Gastrocnemius medialis (tissue), 4 donors: ENCODE measurements around the gene RPS15. TPM values are rescaled to one million over a fixed set of nuclear protein-coding genes. Genes with fewer than 3 reads are reported as not detected.
A peak's percentile ranks its signal among the peaks of the same experiment; 100 is the strongest.

Experiments used
- ATAC-seq, 2 donors: fragments of 150-250 bp; one replicate each; pipeline ENCODE4 v1.9.1; 2016
- DNase-seq, 2 donors: peaks; one replicate each; pipeline ENCODE4 v3.0.0-alpha.2; 2019
- H3K27ac ChIP-seq, 4 donors: fragments of 200-600 bp; sonication (generic); 1 replicate in 1 of 4; 2 replicates in 3 of 4; pipeline ENCODE4 v1.5.1; 2016 to 2018; ENCODE audit warnings: mild to moderate bottlenecking in 2 of 4, moderate library complexity in 1 of 4
- H3K27me3 ChIP-seq, 3 donors: fragments of 200-600 bp; sonication (generic) in 2 of 3; 1 replicate in 1 of 3; 2 replicates in 2 of 3; pipeline versions ENCODE4 v1.5.1 to v1.6.0; 2016 to 2019; ENCODE audit warnings: mild to moderate bottlenecking in 1 of 3, moderate library complexity in 1 of 3
- H3K36me3 ChIP-seq, 2 donors: fragments of 200-600 bp; sonication (generic) in 1 of 2; one replicate each; pipeline ENCODE4 v1.5.1; 2017 to 2018
- H3K4me1 ChIP-seq, 2 donors: fragments of 200-600 bp; sonication (generic) in 1 of 2; one replicate each; pipeline ENCODE4 v1.5.1; 2016 to 2017; ENCODE audit warnings: mild to moderate bottlenecking in 2 of 2
- H3K4me3 ChIP-seq, 4 donors: fragments of 200-600 bp; sonication (generic) in 3 of 4; 1 replicate in 1 of 4; 2 replicates in 3 of 4; pipeline ENCODE4 v1.5.1; 2016 to 2019; ENCODE audit warnings: mild to moderate bottlenecking in 2 of 4
- H3K9me3 ChIP-seq, 3 donors: fragments of 200-600 bp; sonication (generic) in 2 of 3; 1 replicate in 1 of 3; 2 replicates in 2 of 3; pipeline ENCODE4 v1.5.1; 2016 to 2019
- POLR2A ChIP-seq, 2 donors: fragments of 450-650 bp; IDR thresholded peaks; one replicate each; pipeline ENCODE4 v1.6.1; 2017; ENCODE audit warnings: antibody characterized with exemption in 2 of 2, mild to moderate bottlenecking in 2 of 2, moderate library complexity in 2 of 2
- in situ Hi-C, 4 donors: fragments of 200-750 bp; cut with MboI; loops; one replicate each; pipeline versions ENCODE4 v1.15.0 to v1.8.0; 2017; ENCODE audit warnings: low sequenced_read_pairs in 4 of 4
- intact Hi-C: fragments of 100-400 bp; cut with DNase I; formaldehyde crosslinking; loops from one replicate; pipeline ENCODE4 v1.15.1; 2023; ENCODE audit warnings: low total_unique reads
- total RNA-seq, 4 donors: library from RNA; depleted of rRNA; stranded (reverse); fragments of >200 nt; gene quantifications; one replicate each; pipeline versions ENCODE4 v1.1.0 to v1.2.3, GENCODE V29; 2016
- TF ChIP-seq, protein P1 (sequence below), 5 experiments: fragments of 450-650 bp in 3 of 5; fragments of 200-600 bp in 2 of 5; sonication (generic) in 2 of 5; IDR thresholded peaks in 4 of 5; conservative IDR thresholded peaks in 1 of 5; 1 replicate in 4 of 5; 2 replicates in 1 of 5; pipeline ENCODE4 v1.5.1; 2016 to 2019; ENCODE audit warnings: antibody characterized with exemption in 5 of 5, mild to moderate bottlenecking in 3 of 5, moderate library complexity in 3 of 5

The RPS15 gene
- total RNA-seq, 4 donors from 2014 or later: 2,323 to 3,835 (median 2,607) TPM

DNA sequence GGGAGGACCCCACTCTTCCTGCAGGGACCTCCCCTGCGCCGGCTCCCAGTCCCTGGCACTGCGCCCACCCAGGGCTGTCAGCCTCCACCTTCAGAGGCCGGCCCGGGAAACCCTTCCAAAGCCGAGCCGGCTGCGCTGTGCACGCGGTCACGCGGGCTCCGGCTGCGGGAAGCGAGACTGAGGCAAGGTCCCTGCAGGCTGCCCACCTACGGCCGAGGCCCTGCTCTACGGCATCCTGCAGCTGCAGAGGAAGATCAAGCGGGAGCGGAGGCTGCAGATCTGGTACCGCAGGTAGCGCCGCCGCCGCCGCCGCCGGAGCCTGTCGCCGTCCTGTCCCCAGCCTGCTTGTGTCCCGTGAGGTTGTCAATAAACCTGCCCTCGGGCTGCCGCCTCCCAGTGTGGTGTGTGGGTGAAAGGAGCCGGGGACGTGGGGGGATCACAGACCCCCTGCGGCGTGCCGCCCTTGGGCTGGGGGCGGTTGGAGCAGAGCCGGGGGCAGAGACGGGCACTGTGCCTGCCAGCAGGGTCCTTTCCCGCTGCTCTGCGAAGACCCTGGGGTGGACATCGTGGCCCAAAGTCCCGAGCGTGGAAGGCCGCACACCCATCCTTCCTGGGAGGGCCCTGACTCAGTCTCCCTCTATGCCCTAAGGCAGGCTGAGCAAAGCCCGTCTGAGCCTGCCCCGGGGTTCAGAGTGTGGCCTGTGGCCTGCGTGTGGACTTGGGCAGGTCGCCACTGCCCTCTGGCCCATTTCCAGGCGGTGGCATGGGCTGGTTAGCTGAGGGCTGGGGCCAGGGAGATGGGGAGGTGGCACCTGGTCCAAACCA lies 42.8 kb upstream of the RPS15 start:
- Histone ChIP-seq H3K27ac (peak overlapping the region in 3 of 4 donors; percentile 36 to 99 (median 46)), H3K4me1 (peaks cover 18 to 28% of the 10 kb centered on the region in 2 donors), H3K27me3 (no peaks in the 10 kb centered on the region), H3K4me3 (no peak overlapping the region), H3K36me3 (peaks cover 0 to 36% of the 10 kb centered on the region in 2 donors), H3K9me3 (no peaks in the 10 kb centered on the region)
- DNase-seq (peak in 1 of 2 donors; percentile 63), ATAC-seq (peak; percentile 16 to 17)
- in situ Hi-C loops: no loop called here
- TF ChIP-seq, protein P1, sequence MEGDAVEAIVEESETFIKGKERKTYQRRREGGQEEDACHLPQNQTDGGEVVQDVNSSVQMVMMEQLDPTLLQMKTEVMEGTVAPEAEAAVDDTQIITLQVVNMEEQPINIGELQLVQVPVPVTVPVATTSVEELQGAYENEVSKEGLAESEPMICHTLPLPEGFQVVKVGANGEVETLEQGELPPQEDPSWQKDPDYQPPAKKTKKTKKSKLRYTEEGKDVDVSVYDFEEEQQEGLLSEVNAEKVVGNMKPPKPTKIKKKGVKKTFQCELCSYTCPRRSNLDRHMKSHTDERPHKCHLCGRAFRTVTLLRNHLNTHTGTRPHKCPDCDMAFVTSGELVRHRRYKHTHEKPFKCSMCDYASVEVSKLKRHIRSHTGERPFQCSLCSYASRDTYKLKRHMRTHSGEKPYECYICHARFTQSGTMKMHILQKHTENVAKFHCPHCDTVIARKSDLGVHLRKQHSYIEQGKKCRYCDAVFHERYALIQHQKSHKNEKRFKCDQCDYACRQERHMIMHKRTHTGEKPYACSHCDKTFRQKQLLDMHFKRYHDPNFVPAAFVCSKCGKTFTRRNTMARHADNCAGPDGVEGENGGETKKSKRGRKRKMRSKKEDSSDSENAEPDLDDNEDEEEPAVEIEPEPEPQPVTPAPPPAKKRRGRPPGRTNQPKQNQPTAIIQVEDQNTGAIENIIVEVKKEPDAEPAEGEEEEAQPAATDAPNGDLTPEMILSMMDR (IDR thresholded peaks at IDR 0.05 in 4 of 5, conservative IDR thresholded peaks at IDR 0.05 in 1 of 5): no peak
- TF ChIP-seq POLR2A (IDR thresholded peaks at IDR 0.05): no peak
- intact Hi-C loops: no loop called here

DNA sequence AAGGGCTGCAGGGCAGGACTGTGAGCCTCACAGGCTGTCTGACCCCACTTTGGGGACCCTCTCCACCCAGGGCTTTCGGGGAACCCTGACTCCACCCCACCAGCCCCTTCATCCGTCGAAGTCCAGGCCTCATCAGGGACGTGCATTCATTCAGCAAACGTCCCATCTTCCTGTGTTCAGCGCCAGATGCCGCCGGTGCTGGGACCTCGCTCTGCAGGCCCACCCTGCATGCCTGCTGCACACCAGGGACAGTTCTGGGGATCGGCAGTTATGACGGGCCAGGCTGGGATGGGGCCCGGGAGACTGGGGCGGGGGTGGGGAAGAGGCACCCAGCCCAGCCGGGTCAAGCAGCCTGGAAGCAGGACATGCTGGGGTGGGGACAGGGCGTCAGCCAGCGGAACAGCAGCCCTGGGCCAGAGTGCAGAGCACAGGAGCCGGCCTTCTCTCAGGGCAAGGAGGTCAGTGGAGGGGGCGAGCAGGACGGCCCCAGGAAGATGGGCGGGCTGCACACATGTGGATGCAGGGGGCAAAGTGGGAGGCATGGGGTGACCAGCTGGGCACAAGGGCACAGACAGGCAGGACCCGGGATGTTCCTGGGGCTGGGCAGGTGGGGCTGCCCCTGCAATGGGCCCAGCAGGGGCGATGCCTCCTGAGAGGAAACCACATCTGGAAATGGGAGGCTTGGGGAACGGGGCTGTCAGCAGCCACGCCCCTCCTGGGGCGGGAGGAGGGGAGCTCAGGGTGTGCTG lies 42.0 kb upstream of the RPS15 start:
- intact Hi-C loops (no loop called here), in situ Hi-C loops (no loop called here)
- H3K4me3 ChIP-seq: no peak overlapping the region
- H3K27me3 ChIP-seq: no peaks in the 10 kb centered on the region
- H3K4me1 ChIP-seq: peaks cover 19 to 29% of the 10 kb centered on the region in 2 donors
- ATAC-seq: no peak
- DNase-seq: peak in 1 of 2 donors; percentile 47
- peaks cover 0 to 28% of the 10 kb centered on the region in 2 donors for H3K36me3 ChIP-seq
- no peak for TF ChIP-seq POLR2A (IDR thresholded peaks at IDR 0.05)
- TF ChIP-seq, protein P1 (IDR thresholded peaks at IDR 0.05 in 4 of 5, conservative IDR thresholded peaks at IDR 0.05 in 1 of 5): no peak
- peak overlapping the region in 3 of 4 donors; percentile 14 to 99 (median 40) for H3K27ac ChIP-seq
- H3K9me3 ChIP-seq: no peaks in the 10 kb centered on the region

- ATAC-seq: no peak
- intact Hi-C loops: no loop called here
- peaks cover 0 to 21% of the 10 kb centered on the region in 2 donors for H3K36me3 ChIP-seq
- in situ Hi-C loops: no loop called here
- no peaks in the 10 kb centered on the region for H3K9me3 ChIP-seq
- TF ChIP-seq, protein P1 (IDR thresholded peaks at IDR 0.05 in 4 of 5, conservative IDR thresholded peaks at IDR 0.05 in 1 of 5): no peak
- no peak for TF ChIP-seq POLR2A (IDR thresholded peaks at IDR 0.05)
- peak overlapping the region in 3 of 4 donors; percentile 14 to 99 (median 42) for H3K27ac ChIP-seq
- no peak overlapping the region for H3K4me3 ChIP-seq
- H3K27me3 ChIP-seq: no peaks in the 10 kb centered on the region
- peaks cover 19 to 29% of the 10 kb centered on the region in 2 donors for H3K4me1 ChIP-seq
- DNase-seq: peak in 1 of 2 donors; percentile 44
These were observed 41.2 kb upstream of the RPS15 start for GRCh38 chr19:1396768-1397679.

GRCh38 chr19:1397838-1398237 lies 40.4 kb upstream of the RPS15 start:
- Histone ChIP-seq H3K27me3 (no peaks in the 10 kb centered on the region), H3K36me3 (peaks cover 0 to 12% of the 10 kb centered on the region in 2 donors), H3K4me3 (no peak overlapping the region), H3K9me3 (no peaks in the 10 kb centered on the region), H3K4me1 (peaks cover 19 to 29% of the 10 kb centered on the region in 2 donors), H3K27ac (peak overlapping the region in 2 of 4 donors; percentile 42 to 99)
- TF ChIP-seq POLR2A (IDR thresholded peaks at IDR 0.05): no peak
- TF ChIP-seq, protein P1 (IDR thresholded peaks at IDR 0.05 in 4 of 5, conservative IDR thresholded peaks at IDR 0.05 in 1 of 5): no peak
- in situ Hi-C loops (no loop called here), intact Hi-C loops (no loop called here)
- DNase-seq: no peak
- no peak for ATAC-seq
